Loucy (cell line): ENCODE measurements around the gene KNCN.

Source experiments
- H2AFZ ChIP-seq: fragments of 200-600 bp; sonication (generic); 2 replicates; pipeline ENCODE4 v1.6.0; 2016; ENCODE audit warnings: antibody characterized with exemption, mild to moderate bottlenecking, low read length, moderate library complexity
- H3F3A ChIP-seq: fragments of 200-600 bp; 2 replicates; pipeline ENCODE4 v1.6.0; 2016; ENCODE audit warnings: antibody characterized with exemption, low read depth, mild to moderate bottlenecking
- H3K27me3 ChIP-seq: fragments of 200-600 bp; sonication (generic); 2 replicates; pipeline ENCODE4 v1.6.1; 2014; ENCODE audit warnings: low read length, mild to moderate bottlenecking; ENCODE audit not compliant: insufficient read depth, poor library complexity, severe bottlenecking
- H3K36me3 ChIP-seq: fragments of 200-600 bp; sonication (generic); 2 replicates; pipeline ENCODE4 v1.6.1; 2016; ENCODE audit warnings: low read length; ENCODE audit not compliant: insufficient read depth
- H3K4me1 ChIP-seq: fragments of 200-600 bp; sonication (generic); 2 replicates; pipeline ENCODE4 v1.5.1; 2014; ENCODE audit warnings: low read length, mild to moderate bottlenecking; ENCODE audit not compliant: insufficient read depth, poor library complexity, severe bottlenecking
- H3K4me2 ChIP-seq: fragments of 200-600 bp; sonication (generic); 2 replicates; pipeline ENCODE4 v1.6.0; 2014; ENCODE audit warnings: antibody characterized with exemption, low read length, low read depth, mild to moderate bottlenecking; ENCODE audit not compliant: poor library complexity, severe bottlenecking
- H3K4me3 ChIP-seq: fragments of 200-600 bp; sonication (generic); 2 replicates; pipeline ENCODE4 v1.5.1; 2014; ENCODE audit warnings: low read length, mild to moderate bottlenecking, mixed read lengths; ENCODE audit not compliant: poor library complexity, severe bottlenecking
- H3K79me2 ChIP-seq: fragments of 200-600 bp; sonication (generic); 2 replicates; pipeline ENCODE4 v1.6.1; 2014; ENCODE audit warnings: low read length; ENCODE audit not compliant: insufficient read depth
- H3K9ac ChIP-seq: fragments of 200-600 bp; sonication (generic); 2 replicates; pipeline ENCODE4 v1.6.0; 2014; ENCODE audit warnings: mild to moderate bottlenecking, low read depth, low read length, moderate library complexity; ENCODE audit not compliant: poor library complexity, severe bottlenecking
- H3K9me2 ChIP-seq: fragments of 200-600 bp; sonication (generic); replicated peaks from 2 replicates; pipeline ENCODE4 v1.6.1; 2016; ENCODE audit warnings: low read depth, low read length, mixed read lengths
- H3K9me3 ChIP-seq: fragments of 200-600 bp; sonication (generic); 2 replicates; pipeline ENCODE4 v1.6.1; 2014; ENCODE audit warnings: mild to moderate bottlenecking, antibody characterized with exemption, low read length, low read depth; ENCODE audit not compliant: insufficient read depth
- H4K20me1 ChIP-seq: fragments of 200-600 bp; sonication (generic); 2 replicates; pipeline ENCODE4 v1.6.0; 2014; ENCODE audit warnings: antibody characterized with exemption, low read length, mild to moderate bottlenecking; ENCODE audit not compliant: insufficient read depth, poor library complexity, severe bottlenecking
- CTCF ChIP-seq: fragments of 200-600 bp; sonication (generic); conservative IDR thresholded peaks from 2 replicates; pipeline ENCODE4 v1.5.1; 2014; ENCODE audit warnings: mild to moderate bottlenecking, antibody characterized with exemption, low read length
- EZH2phosphoT487 ChIP-seq: fragments of 200-600 bp; IDR thresholded peaks from 2 replicates; pipeline ENCODE4 v1.6.1; 2018; ENCODE audit warnings: antibody characterized with exemption, mild to moderate bottlenecking, moderate library complexity, borderline replicate concordance

KNCN gene

GRCh38 chr1:46569884-46570725, 18.7 kb upstream of the KNCN start:
- Histone ChIP-seq H3K4me3 (no peak overlapping the region), H3K36me3 (peaks cover 11% of the 10 kb centered on the region; the same call in 1 of the 2 replicates), H3K27me3 (no peaks in the 10 kb centered on the region), H3K4me2 (no peak overlapping the region), H3F3A (no peaks in the 10 kb centered on the region), H3K9ac (no peak overlapping the region), H3K9me3 (no peaks in the 10 kb centered on the region), H3K79me2 (no peaks in the 10 kb centered on the region), H2AFZ (no peak overlapping the region), H4K20me1 (no peaks in the 10 kb centered on the region), H3K9me2 (no peaks in the 10 kb centered on the region), H3K4me1 (no peaks in the 10 kb centered on the region)
- no peak for TF ChIP-seq EZH2phosphoT487
- no peak for TF ChIP-seq CTCF

- H4K20me1 ChIP-seq = no peaks in the 10 kb centered on the region
- no peaks in the 10 kb centered on the region for H3F3A ChIP-seq
- no peaks in the 10 kb centered on the region for H3K9me2 ChIP-seq
- H3K36me3 ChIP-seq = peaks cover 3% of the 10 kb centered on the region; the same call in 1 of the 2 replicates
- no peak overlapping the region for H2AFZ ChIP-seq
- no peaks in the 10 kb centered on the region for H3K9me3 ChIP-seq
- no peaks in the 10 kb centered on the region for H3K27me3 ChIP-seq
- H3K4me1 ChIP-seq = no peaks in the 10 kb centered on the region
- no peaks in the 10 kb centered on the region for H3K79me2 ChIP-seq
- TF ChIP-seq EZH2phosphoT487 (no peak), CTCF (no peak)
- H3K4me3 ChIP-seq = no peak overlapping the region
- no peak overlapping the region for H3K9ac ChIP-seq
- H3K4me2 ChIP-seq = no peak overlapping the region
Observed at GRCh38 chr1:46569116-46569515, 17.7 kb upstream of the KNCN start.

GRCh38 chr1:46568461-46568891, 17.0 kb upstream of the KNCN start:
- no peaks in the 10 kb centered on the region for H3K27me3 ChIP-seq
- H3K9me3 ChIP-seq = no peaks in the 10 kb centered on the region
- no peak for TF ChIP-seq CTCF
- no peak for TF ChIP-seq EZH2phosphoT487
- no peaks in the 10 kb centered on the region for H4K20me1 ChIP-seq
- no peak overlapping the region for H3K4me2 ChIP-seq
- 0 out of 2 replicates have a peak, but pooled peaks cover 3% of the 10 kb centered on the region for H3K36me3 ChIP-seq
- no peak overlapping the region for H2AFZ ChIP-seq
- H3K79me2 ChIP-seq = no peaks in the 10 kb centered on the region
- H3K9me2 ChIP-seq = no peaks in the 10 kb centered on the region
- H3K9ac ChIP-seq = no peak overlapping the region
- no peaks in the 10 kb centered on the region for H3F3A ChIP-seq
- no peaks in the 10 kb centered on the region for H3K4me1 ChIP-seq
- no peak overlapping the region for H3K4me3 ChIP-seq
